Measurements from ENCODE around the gene IFNA13. TPM values are rescaled to one million over a fixed set of nuclear protein-coding genes. Genes with fewer than 3 reads are reported as not detected.

The IFNA13 gene
- total RNA-seq, 4 donors from 2014 or later, result not detected

Other genes with a start within 250 kb of the IFNA13 start
- gene IFNW1, start 226.2 kb downstream of the IFNA13 start, total RNA-seq, result not detected
- not detected for gene IFNA21, start 201.4 kb downstream of the IFNA13 start, total RNA-seq
- gene IFNA4, start 180.5 kb downstream of the IFNA13 start, total RNA-seq, result not detected
- not detected for gene IFNA7, start 165.9 kb downstream of the IFNA13 start, total RNA-seq
- not detected for gene IFNA10, start 160.9 kb downstream of the IFNA13 start, total RNA-seq
- not detected for gene IFNA16, start 150.7 kb downstream of the IFNA13 start, total RNA-seq
- not detected for gene IFNA17, start 139.8 kb downstream of the IFNA13 start, total RNA-seq
- gene IFNA14, start 128.1 kb downstream of the IFNA13 start, total RNA-seq, result not detected
- gene IFNA5, start 62.7 kb downstream of the IFNA13 start, total RNA-seq, result not detected
- gene KLHL9, start 32.7 kb downstream of the IFNA13 start, total RNA-seq, result 10 to 100 TPM; 19.2 to 22.8 (median 21.3) TPM
- not detected for gene IFNA6, start 17.2 kb downstream of the IFNA13 start, total RNA-seq
- gene IFNA2, start 17.3 kb upstream of the IFNA13 start, total RNA-seq, result not detected
- not detected for gene IFNA8, start 41.1 kb upstream of the IFNA13 start, total RNA-seq
- not detected for gene IFNA1, start 72.4 kb upstream of the IFNA13 start, total RNA-seq
- gene IFNE, start 114.3 kb upstream of the IFNA13 start, total RNA-seq, result not detected

Measured in esophagus muscularis mucosa (tissue), 4 donors.